Gastroesophageal sphincter (tissue), 3 donors: ENCODE measurements around the gene MSRB1.

ENCODE experiments used
- EP300 ChIP-seq: sonication (generic); formaldehyde crosslinking; IDR thresholded peaks from one replicate; pipeline ENCODE4 v1.6.1; 2017; ENCODE audit warnings: antibody characterized with exemption, mild to moderate bottlenecking
- POLR2A ChIP-seq, 2 donors: fragments of 450-650 bp; IDR thresholded peaks; one replicate each; pipeline ENCODE4 v1.6.1; 2017; ENCODE audit warnings: antibody characterized with exemption in 2 of 2, mild to moderate bottlenecking in 2 of 2, moderate library complexity in 1 of 2
- TF ChIP-seq, protein P1 (sequence below), 4 experiments: fragments of 200-600 bp in 2 of 4; fragments of 450-650 bp in 2 of 4; sonication (generic) in 1 of 4; IDR thresholded peaks; one replicate each; pipeline ENCODE4 v1.5.1; 2017 to 2019; ENCODE audit warnings: antibody characterized with exemption in 4 of 4, mild to moderate bottlenecking in 2 of 4, moderate library complexity in 2 of 4

DNA sequence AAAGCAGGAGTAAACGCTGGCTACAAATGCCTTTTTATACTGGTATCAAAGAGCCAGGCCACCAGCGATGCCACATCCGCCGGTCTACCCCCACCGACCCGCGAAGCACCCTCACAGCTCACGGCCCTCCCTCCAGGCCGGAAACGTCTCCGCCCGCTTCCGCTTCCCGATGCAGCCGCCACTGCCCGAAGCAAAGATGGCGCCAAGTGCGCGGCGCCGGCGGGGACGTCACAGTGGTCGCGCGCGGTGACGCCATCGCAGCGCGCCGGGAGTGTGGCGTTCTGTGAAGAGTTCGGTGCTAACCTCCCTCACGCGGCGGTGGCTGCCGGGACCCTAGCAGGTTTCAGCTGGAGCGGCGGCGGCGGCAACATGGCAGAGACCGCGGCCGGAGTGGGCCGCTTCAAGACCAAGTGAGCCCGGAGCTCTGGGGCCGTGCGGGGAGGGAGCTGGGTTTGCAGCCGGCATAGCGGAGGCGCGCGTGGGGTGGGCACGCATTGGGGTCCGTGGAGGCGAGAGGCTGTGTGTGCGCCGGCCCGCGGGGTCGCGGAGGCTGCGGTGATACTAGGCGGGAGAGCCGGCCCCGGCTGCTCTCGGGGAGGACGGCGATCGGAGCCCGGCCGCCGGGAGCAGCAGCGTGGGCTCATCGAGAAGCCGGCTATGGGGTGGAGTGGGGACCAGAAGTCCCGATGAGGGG, 28.9 kb upstream of the MSRB1 start, which contains the start of gene TBL3:
- TF ChIP-seq, protein P1, sequence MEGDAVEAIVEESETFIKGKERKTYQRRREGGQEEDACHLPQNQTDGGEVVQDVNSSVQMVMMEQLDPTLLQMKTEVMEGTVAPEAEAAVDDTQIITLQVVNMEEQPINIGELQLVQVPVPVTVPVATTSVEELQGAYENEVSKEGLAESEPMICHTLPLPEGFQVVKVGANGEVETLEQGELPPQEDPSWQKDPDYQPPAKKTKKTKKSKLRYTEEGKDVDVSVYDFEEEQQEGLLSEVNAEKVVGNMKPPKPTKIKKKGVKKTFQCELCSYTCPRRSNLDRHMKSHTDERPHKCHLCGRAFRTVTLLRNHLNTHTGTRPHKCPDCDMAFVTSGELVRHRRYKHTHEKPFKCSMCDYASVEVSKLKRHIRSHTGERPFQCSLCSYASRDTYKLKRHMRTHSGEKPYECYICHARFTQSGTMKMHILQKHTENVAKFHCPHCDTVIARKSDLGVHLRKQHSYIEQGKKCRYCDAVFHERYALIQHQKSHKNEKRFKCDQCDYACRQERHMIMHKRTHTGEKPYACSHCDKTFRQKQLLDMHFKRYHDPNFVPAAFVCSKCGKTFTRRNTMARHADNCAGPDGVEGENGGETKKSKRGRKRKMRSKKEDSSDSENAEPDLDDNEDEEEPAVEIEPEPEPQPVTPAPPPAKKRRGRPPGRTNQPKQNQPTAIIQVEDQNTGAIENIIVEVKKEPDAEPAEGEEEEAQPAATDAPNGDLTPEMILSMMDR (IDR thresholded peaks at IDR 0.05) = peak in 1 of 4 experiments; percentile 22
- TF ChIP-seq EP300 (no peak), POLR2A (IDR thresholded peaks at IDR 0.05) (peak; percentile 94 to 95)
